HEK293 (cell line): ENCODE measurements around the gene PADI2.

Source experiments
- CTCF ChIA-PET: fragments of 350-600 bp; formaldehyde crosslinking; extraction: SDS; loops from one replicate; lab custom pipeline; 2021; ENCODE audit warnings: antibody characterized with exemption; lab: Yijun Ruan, JAX
- POLR2A ChIA-PET: fragments of 300-600 bp; formaldehyde crosslinking; extraction: SDS; loops from one replicate; lab custom pipeline; 2020; ENCODE audit warnings: antibody characterized with exemption, inconsistent platforms; lab: Yijun Ruan, JAX
- H3K27ac ChIP-seq: fragments of 200-500 bp; sonication (Bioruptor generic); 2 replicates; pipeline ENCODE4 v1.5.1; 2014; ENCODE audit warnings: low read depth, low read length, control low read depth, inconsistent platforms; ENCODE audit errors: extremely low read depth
- H3K36me3 ChIP-seq, 2 experiments: fragments of 200-500 bp in 1 of 2; sonication (Bioruptor generic) in 1 of 2; 1 replicate in 1 of 2; 2 replicates in 1 of 2; pipeline ENCODE4 v1.5.1; 2014 to 2017; ENCODE audit warnings: inconsistent platforms in 2 of 2, low read length in 2 of 2; ENCODE audit not compliant: control insufficient read depth in 2 of 2, insufficient read depth in 1 of 2
- H3K4me1 ChIP-seq: fragments of 200-500 bp; sonication (Bioruptor generic); 2 replicates; pipeline ENCODE4 v1.5.1; 2014; ENCODE audit warnings: mild to moderate bottlenecking, low read length, inconsistent platforms; ENCODE audit not compliant: control insufficient read depth, insufficient read depth
- H3K4me3 ChIP-seq: 2 replicates; pipeline ENCODE4 v1.5.1; 2011; ENCODE audit warnings: low read depth, mild to moderate bottlenecking, control low read depth, low read length, moderate library complexity
- H3K9me3 ChIP-seq: fragments of 200-500 bp; sonication (Bioruptor generic); 2 replicates; pipeline ENCODE4 v1.5.1; 2014; ENCODE audit warnings: low read depth, low read length, inconsistent platforms; ENCODE audit not compliant: control insufficient read depth, insufficient read depth
- MZF1 ChIP-seq: fragments of 450-650 bp; formaldehyde crosslinking; IDR thresholded peaks from 2 replicates; pipeline ENCODE4 v1.5.1; 2017; ENCODE audit warnings: missing biosample characterization, missing genetic modification characterization, borderline replicate concordance
- TRIM28 ChIP-seq: IDR thresholded peaks from 2 replicates; pipeline ENCODE4 v1.6.1; 2011; ENCODE audit warnings: low read length, control low read depth, borderline replicate concordance
- ZBTB8A ChIP-seq: fragments of 450-650 bp; formaldehyde crosslinking; IDR thresholded peaks from 2 replicates; pipeline ENCODE4 v1.5.1; 2016; ENCODE audit warnings: missing biosample characterization, missing genetic modification characterization
- ZNF133 ChIP-seq: fragments of 450-650 bp; formaldehyde crosslinking; IDR thresholded peaks from 2 replicates; pipeline ENCODE4 v1.5.1; 2016; ENCODE audit warnings: missing biosample characterization, missing genetic modification characterization
- ZNF138 ChIP-seq: fragments of 450-650 bp; formaldehyde crosslinking; IDR thresholded peaks from 2 replicates; pipeline ENCODE4 v1.5.1; 2016; ENCODE audit warnings: missing biosample characterization, missing genetic modification characterization, borderline replicate concordance
- ZNF184 ChIP-seq: fragments of 450-650 bp; IDR thresholded peaks from 2 replicates; pipeline ENCODE4 v1.5.1; 2018; ENCODE audit warnings: missing biosample characterization, mild to moderate bottlenecking, missing genetic modification characterization
- ZNF202 ChIP-seq: fragments of 450-650 bp; formaldehyde crosslinking; IDR thresholded peaks from 2 replicates; pipeline ENCODE4 v1.5.1; 2016; ENCODE audit warnings: missing biosample characterization, missing genetic modification characterization, borderline replicate concordance
- ZNF248 ChIP-seq: fragments of 450-650 bp; formaldehyde crosslinking; IDR thresholded peaks from 2 replicates; pipeline ENCODE4 v1.5.1; 2017; ENCODE audit warnings: missing biosample characterization, missing genetic modification characterization
- ZNF394 ChIP-seq: fragments of 450-650 bp; formaldehyde crosslinking; IDR thresholded peaks from 2 replicates; pipeline ENCODE4 v1.5.1; 2016; ENCODE audit warnings: missing biosample characterization, missing genetic modification characterization, mild to moderate bottlenecking, moderate library complexity, borderline replicate concordance
- ZNF514 ChIP-seq: fragments of 450-650 bp; formaldehyde crosslinking; IDR thresholded peaks from 2 replicates; pipeline ENCODE4 v1.5.1; 2016; ENCODE audit warnings: missing biosample characterization, missing genetic modification characterization
- ZNF548 ChIP-seq: fragments of 450-650 bp; formaldehyde crosslinking; IDR thresholded peaks from 2 replicates; pipeline ENCODE4 v1.5.1; 2016; ENCODE audit warnings: missing biosample characterization, missing genetic modification characterization
- ZNF585B ChIP-seq: fragments of 450-650 bp; formaldehyde crosslinking; IDR thresholded peaks from 2 replicates; pipeline ENCODE4 v1.5.1; 2016; ENCODE audit warnings: missing biosample characterization, missing genetic modification characterization
- ZNF670 ChIP-seq: fragments of 450-650 bp; formaldehyde crosslinking; IDR thresholded peaks from 2 replicates; pipeline ENCODE4 v1.5.1; 2016; ENCODE audit warnings: missing biosample characterization, missing genetic modification characterization, low read depth
- ZNF701 ChIP-seq: fragments of 450-650 bp; formaldehyde crosslinking; IDR thresholded peaks from 2 replicates; pipeline ENCODE4 v1.5.1; 2016; ENCODE audit warnings: missing biosample characterization, missing genetic modification characterization
- ZNF837 ChIP-seq: fragments of 450-650 bp; formaldehyde crosslinking; IDR thresholded peaks from 2 replicates; pipeline ENCODE4 v1.5.1; 2016; ENCODE audit warnings: missing biosample characterization, missing genetic modification characterization
- ZSCAN16 ChIP-seq: fragments of 450-650 bp; formaldehyde crosslinking; IDR thresholded peaks from 2 replicates; pipeline ENCODE4 v1.5.1; 2016; ENCODE audit warnings: missing biosample characterization, missing genetic modification characterization
- ZXDB ChIP-seq: fragments of 450-650 bp; formaldehyde crosslinking; IDR thresholded peaks from 2 replicates; pipeline ENCODE4 v1.5.1; 2016; ENCODE audit warnings: missing biosample characterization, missing genetic modification characterization
- TF ChIP-seq, protein P1 (sequence below): fragments of 450-650 bp; IDR thresholded peaks from 2 replicates; pipeline ENCODE4 v1.5.1; 2018; ENCODE audit warnings: missing biosample characterization, mild to moderate bottlenecking, missing genetic modification characterization
- TF ChIP-seq, protein P2 (sequence below): fragments of 450-650 bp; formaldehyde crosslinking; IDR thresholded peaks from 2 replicates; pipeline ENCODE4 v1.5.1; 2016; ENCODE audit warnings: missing biosample characterization, missing genetic modification characterization
- TF ChIP-seq, protein P3 (sequence below): fragments of 450-650 bp; formaldehyde crosslinking; IDR thresholded peaks from 2 replicates; pipeline ENCODE4 v1.5.1; 2016; ENCODE audit warnings: missing biosample characterization, missing genetic modification characterization
- TF ChIP-seq, protein P4 (sequence below): fragments of 450-650 bp; formaldehyde crosslinking; conservative IDR thresholded peaks from 2 replicates; pipeline ENCODE4 v1.5.1; 2016; ENCODE audit warnings: low read depth, missing biosample characterization, missing genetic modification characterization
- TF ChIP-seq, protein P5 (sequence below): fragments of 450-650 bp; formaldehyde crosslinking; IDR thresholded peaks from 2 replicates; pipeline ENCODE4 v1.5.1; 2016; ENCODE audit warnings: missing biosample characterization, missing genetic modification characterization

PADI2 gene

DNA sequence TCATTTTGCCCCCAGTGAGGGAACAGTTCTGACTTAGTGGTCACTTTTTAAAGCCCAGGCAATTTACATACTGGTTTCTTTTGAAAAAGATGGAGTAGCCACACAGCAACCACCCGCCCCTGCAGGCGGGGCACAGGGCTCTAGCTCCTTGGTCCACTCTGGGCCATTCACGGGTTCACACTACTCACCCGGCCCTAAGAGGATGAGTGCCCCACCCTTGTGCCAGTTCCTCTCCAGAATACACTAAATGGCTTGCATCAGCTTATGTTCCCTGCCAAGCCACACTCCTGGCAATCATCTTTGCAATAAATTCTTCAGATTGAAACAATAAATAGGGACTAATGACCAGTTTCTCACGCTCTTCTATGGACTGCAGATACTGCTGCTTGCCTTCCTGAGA is 91.8 kb downstream of the PADI2 start (continued):
- TF ChIP-seq, protein P1, sequence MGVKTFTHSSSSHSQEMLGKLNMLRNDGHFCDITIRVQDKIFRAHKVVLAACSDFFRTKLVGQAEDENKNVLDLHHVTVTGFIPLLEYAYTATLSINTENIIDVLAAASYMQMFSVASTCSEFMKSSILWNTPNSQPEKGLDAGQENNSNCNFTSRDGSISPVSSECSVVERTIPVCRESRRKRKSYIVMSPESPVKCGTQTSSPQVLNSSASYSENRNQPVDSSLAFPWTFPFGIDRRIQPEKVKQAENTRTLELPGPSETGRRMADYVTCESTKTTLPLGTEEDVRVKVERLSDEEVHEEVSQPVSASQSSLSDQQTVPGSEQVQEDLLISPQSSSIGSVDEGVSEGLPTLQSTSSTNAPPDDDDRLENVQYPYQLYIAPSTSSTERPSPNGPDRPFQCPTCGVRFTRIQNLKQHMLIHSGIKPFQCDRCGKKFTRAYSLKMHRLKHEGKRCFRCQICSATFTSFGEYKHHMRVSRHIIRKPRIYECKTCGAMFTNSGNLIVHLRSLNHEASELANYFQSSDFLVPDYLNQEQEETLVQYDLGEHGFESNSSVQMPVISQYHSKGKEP (tag by site-specific recombination): no peak
- TF ChIP-seq ZNF138 (tag by site-specific recombination): no peak

DNA sequence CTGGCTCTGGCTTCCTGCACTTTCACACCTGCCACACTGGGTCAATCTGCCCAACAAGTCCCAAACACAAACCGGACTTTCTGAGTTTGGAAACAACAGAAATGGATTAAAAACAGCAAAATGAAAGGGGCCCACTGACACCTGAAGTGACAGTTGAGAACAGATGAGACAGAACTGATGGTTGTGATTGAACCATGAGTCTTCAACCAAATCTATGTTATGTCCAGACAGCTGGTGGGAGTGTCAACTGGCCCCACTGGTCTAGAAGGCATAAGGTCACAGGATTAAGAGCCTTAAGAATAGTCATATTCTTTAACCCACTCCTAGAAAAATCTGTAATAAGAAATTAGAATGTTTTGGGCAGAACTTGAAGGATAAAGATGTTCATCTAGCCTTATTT is 94.5 kb downstream of the PADI2 start:
- H3K36me3 ChIP-seq: peaks cover 54 to 98% of the 10 kb centered on the region in 2 experiments
- ChIA-PET POLR2A (no interaction called here), CTCF (interaction anchor here (0.6 to 0.7 kb wide), 2 partner anchors 12 to 404 kb away, joined by 4 read pairs; no protein-coding TSS in a partner anchor)

DNA sequence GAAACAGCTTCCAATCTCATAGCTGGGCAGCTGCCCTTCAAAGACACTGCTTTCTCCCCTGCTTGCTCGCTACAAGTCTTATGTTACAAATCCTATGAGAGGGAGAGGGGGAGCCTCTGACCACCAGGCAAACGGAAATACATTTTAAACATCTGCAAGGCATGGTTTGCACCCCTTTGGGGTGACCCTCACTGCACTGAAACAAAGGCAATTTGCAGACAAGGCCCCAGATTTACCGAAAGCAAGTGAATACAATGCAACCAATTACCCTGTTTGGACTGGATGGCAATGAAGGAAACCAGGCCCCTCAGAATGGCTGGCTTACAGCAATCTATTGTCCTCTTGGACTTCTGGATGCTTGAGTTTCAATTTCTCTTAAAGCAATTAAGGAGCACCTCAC is 95.7 kb downstream of the PADI2 start:
- H3K4me3 ChIP-seq: no peak overlapping the region
- ChIA-PET POLR2A (interaction anchor here (0.8 kb wide), 1 partner anchor 10 kb away, joined by 3 read pairs; no protein-coding TSS in a partner anchor), CTCF (interaction anchor here (0.6 to 2.3 kb wide), 4 partner anchors 10 to 1981 kb away, joined by 5 to 12 read pairs (median 6); no protein-coding TSS in a partner anchor)
- no peak overlapping the region for H3K27ac ChIP-seq
- no peaks in the 10 kb centered on the region for H3K4me1 ChIP-seq
- H3K9me3 ChIP-seq: no peaks in the 10 kb centered on the region
- peaks cover 54 to 98% of the 10 kb centered on the region in 2 experiments for H3K36me3 ChIP-seq
- no peak for TF ChIP-seq ZNF202 (tag by site-specific recombination)
- TF ChIP-seq ZNF514 (tag by site-specific recombination): no peak
- TF ChIP-seq ZXDB (tag by site-specific recombination): no peak
- TF ChIP-seq ZBTB8A (tag by site-specific recombination): no peak
- no peak for TF ChIP-seq ZSCAN16 (tag by site-specific recombination)
- TF ChIP-seq, protein P2, sequence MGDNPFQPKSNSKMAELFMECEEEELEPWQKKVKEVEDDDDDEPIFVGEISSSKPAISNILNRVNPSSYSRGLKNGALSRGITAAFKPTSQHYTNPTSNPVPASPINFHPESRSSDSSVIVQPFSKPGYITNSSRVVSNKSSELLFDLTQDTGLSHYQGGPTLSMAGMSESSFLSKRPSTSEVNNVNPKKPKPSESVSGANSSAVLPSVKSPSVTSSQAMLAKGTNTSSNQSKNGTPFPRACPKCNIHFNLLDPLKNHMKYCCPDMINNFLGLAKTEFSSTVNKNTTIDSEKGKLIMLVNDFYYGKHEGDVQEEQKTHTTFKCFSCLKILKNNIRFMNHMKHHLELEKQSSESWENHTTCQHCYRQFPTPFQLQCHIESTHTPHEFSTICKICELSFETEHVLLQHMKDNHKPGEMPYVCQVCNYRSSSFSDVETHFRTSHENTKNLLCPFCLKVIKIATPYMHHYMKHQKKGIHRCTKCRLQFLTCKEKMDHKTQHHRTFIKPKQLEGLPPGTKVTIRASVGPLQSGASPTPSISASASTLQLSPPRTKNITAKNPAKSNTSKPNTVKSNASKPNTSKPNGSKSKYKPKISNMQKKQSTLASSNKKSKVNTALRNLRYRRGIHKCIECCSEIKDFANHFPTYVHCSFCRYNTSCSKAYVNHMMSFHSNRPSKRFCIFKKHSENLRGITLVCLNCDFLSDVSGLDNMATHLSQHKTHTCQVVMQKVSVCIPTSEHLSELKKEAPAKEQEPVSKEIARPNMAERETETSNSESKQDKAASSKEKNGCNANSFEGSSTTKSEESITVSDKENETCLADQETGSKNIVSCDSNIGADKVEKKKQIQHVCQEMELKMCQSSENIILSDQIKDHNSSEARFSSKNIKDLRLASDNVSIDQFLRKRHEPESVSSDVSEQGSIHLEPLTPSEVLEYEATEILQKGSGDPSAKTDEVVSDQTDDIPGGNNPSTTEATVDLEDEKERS (tag by site-specific recombination): no peak
- no peak for TF ChIP-seq ZNF394 (tag by site-specific recombination)
- no peak for TF ChIP-seq ZNF248
- no peak for TF ChIP-seq ZNF585B
- TF ChIP-seq ZNF184 (tag by site-specific recombination): no peak
- TF ChIP-seq, protein P3, sequence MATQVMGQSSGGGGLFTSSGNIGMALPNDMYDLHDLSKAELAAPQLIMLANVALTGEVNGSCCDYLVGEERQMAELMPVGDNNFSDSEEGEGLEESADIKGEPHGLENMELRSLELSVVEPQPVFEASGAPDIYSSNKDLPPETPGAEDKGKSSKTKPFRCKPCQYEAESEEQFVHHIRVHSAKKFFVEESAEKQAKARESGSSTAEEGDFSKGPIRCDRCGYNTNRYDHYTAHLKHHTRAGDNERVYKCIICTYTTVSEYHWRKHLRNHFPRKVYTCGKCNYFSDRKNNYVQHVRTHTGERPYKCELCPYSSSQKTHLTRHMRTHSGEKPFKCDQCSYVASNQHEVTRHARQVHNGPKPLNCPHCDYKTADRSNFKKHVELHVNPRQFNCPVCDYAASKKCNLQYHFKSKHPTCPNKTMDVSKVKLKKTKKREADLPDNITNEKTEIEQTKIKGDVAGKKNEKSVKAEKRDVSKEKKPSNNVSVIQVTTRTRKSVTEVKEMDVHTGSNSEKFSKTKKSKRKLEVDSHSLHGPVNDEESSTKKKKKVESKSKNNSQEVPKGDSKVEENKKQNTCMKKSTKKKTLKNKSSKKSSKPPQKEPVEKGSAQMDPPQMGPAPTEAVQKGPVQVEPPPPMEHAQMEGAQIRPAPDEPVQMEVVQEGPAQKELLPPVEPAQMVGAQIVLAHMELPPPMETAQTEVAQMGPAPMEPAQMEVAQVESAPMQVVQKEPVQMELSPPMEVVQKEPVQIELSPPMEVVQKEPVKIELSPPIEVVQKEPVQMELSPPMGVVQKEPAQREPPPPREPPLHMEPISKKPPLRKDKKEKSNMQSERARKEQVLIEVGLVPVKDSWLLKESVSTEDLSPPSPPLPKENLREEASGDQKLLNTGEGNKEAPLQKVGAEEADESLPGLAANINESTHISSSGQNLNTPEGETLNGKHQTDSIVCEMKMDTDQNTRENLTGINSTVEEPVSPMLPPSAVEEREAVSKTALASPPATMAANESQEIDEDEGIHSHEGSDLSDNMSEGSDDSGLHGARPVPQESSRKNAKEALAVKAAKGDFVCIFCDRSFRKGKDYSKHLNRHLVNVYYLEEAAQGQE: no peak

More for the DNA sequence above, 94.5 kb downstream of the PADI2 start:
- H3K4me3 ChIP-seq: no peak overlapping the region
- TF ChIP-seq ZNF701 (tag by site-specific recombination) (no peak), ZNF548 (no peak), ZNF133 (no peak), ZXDB (tag by site-specific recombination) (no peak), ZNF670 (tag by site-specific recombination) (no peak), TRIM28 (no peak), ZNF837 (tag by site-specific recombination) (no peak), MZF1 (no peak)
- TF ChIP-seq, protein P4, sequence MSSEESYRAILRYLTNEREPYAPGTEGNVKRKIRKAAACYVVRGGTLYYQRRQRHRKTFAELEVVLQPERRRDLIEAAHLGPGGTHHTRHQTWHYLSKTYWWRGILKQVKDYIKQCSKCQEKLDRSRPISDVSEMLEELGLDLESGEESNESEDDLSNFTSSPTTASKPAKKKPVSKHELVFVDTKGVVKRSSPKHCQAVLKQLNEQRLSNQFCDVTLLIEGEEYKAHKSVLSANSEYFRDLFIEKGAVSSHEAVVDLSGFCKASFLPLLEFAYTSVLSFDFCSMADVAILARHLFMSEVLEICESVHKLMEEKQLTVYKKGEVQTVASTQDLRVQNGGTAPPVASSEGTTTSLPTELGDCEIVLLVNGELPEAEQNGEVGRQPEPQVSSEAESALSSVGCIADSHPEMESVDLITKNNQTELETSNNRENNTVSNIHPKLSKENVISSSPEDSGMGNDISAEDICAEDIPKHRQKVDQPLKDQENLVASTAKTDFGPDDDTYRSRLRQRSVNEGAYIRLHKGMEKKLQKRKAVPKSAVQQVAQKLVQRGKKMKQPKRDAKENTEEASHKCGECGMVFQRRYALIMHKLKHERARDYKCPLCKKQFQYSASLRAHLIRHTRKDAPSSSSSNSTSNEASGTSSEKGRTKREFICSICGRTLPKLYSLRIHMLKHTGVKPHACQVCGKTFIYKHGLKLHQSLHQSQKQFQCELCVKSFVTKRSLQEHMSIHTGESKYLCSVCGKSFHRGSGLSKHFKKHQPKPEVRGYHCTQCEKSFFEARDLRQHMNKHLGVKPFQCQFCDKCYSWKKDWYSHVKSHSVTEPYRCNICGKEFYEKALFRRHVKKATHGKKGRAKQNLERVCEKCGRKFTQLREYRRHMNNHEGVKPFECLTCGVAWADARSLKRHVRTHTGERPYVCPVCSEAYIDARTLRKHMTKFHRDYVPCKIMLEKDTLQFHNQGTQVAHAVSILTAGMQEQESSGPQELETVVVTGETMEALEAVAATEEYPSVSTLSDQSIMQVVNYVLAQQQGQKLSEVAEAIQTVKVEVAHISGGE (tag by site-specific recombination): no peak
- TF ChIP-seq, protein P5, sequence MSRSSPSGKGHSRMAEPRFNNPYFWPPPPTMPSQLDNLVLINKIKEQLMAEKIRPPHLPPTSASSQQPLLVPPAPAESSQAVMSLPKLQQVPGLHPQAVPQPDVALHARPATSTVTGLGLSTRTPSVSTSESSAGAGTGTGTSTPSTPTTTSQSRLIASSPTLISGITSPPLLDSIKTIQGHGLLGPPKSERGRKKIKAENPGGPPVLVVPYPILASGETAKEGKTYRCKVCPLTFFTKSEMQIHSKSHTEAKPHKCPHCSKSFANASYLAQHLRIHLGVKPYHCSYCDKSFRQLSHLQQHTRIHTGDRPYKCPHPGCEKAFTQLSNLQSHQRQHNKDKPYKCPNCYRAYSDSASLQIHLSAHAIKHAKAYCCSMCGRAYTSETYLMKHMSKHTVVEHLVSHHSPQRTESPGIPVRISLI: no peak
- TF ChIP-seq, all 188 proteins: peak for 0
- H3K27ac ChIP-seq: no peak overlapping the region
- H3K4me1 ChIP-seq: no peaks in the 10 kb centered on the region
- no peaks in the 10 kb centered on the region for H3K9me3 ChIP-seq
